Globus pallidus (tissue), 1 donor: ENCODE results near the gene SOST.
"Not testable (repeated sequence)": the region's sequence is repeated elsewhere in the genome, so short reads cannot be mapped to it uniquely, and the experiment has no call there.

Experiments used
- DNase-seq: peaks from one replicate; pipeline ENCODE4 v3.0.0-alpha.2; 2015; ENCODE audit warnings: low spot score

The SOST gene

GRCh38 chr17:43758497-43759174, at the start of gene SOST:
Gene SOST, minus strand, starts transcription at chr17:43758791. Its CDS starts 50 bp downstream, at chr17:43758741.
- DNase-seq, result no peak

- DNase-seq, result no peak
Observed at GRCh38 chr17:43808076-43808475, 49.5 kb upstream of the SOST start.

- no peak for DNase-seq
Observed at GRCh38 chr17:43805117-43805516, 46.5 kb upstream of the SOST start.

- no peak for DNase-seq
Observed at GRCh38 chr17:43803758-43804157, 45.2 kb upstream of the SOST start.

- DNase-seq, result no peak
Observed at GRCh38 chr17:43801844-43802243, 43.3 kb upstream of the SOST start.

- peak; percentile 79 for DNase-seq
Observed at GRCh38 chr17:43800736-43801135, 42.1 kb upstream of the SOST start.

GRCh38 chr17:43799047-43799446, 40.5 kb upstream of the SOST start:
- no peak for DNase-seq

- not testable (repeated sequence) for DNase-seq
Observed at GRCh38 chr17:43798024-43798423, 39.4 kb upstream of the SOST start.

GRCh38 chr17:43792668-43793067, 34.1 kb upstream of the SOST start:
- DNase-seq, result not testable (repeated sequence)

- DNase-seq, result peak; percentile 63
Observed at GRCh38 chr17:43791589-43791988, 33.0 kb upstream of the SOST start.

GRCh38 chr17:43790311-43790940, 31.8 kb upstream of the SOST start:
- no peak for DNase-seq

- no peak for DNase-seq
Observed at GRCh38 chr17:43789482-43789881, 30.9 kb upstream of the SOST start.

GRCh38 chr17:43788540-43788939, 29.9 kb upstream of the SOST start:
- no peak for DNase-seq

GRCh38 chr17:43787728-43788127, 29.1 kb upstream of the SOST start:
- DNase-seq, result no peak

GRCh38 chr17:43784628-43785101, 26.1 kb upstream of the SOST start:
- peak; percentile 76 for DNase-seq

GRCh38 chr17:43784068-43784467, 25.5 kb upstream of the SOST start:
- no peak for DNase-seq

GRCh38 chr17:43782913-43783680, 24.5 kb upstream of the SOST start:
- no peak for DNase-seq

- DNase-seq, result no peak
Observed at GRCh38 chr17:43780135-43780534, 21.5 kb upstream of the SOST start, which contains the start of gene CFAP97D1. Gene CFAP97D1, plus strand, starts transcription at chr17:43780435. Its CDS starts 28 bp downstream, at chr17:43780463.

GRCh38 chr17:43779145-43780125, 20.8 kb upstream of the SOST start:
- no peak for DNase-seq

- DNase-seq, result peak; percentile 84
Observed at GRCh38 chr17:43778337-43779144, 19.9 kb upstream of the SOST start, which contains the start of gene DUSP3. Gene DUSP3, minus strand, starts transcription at chr17:43778977. Its CDS starts 53 bp downstream, at chr17:43778924.
